GM13976 (cell line): ENCODE measurements around the gene IL11RA.

ENCODE experiments used
- DNase-seq: peaks from one replicate; pipeline ENCODE4 v3.0.0; 2012; ENCODE audit warnings: low spot score
- CTCF ChIP-seq: IDR thresholded peaks from 2 replicates; pipeline ENCODE4 v1.5.1; 2012; ENCODE audit warnings: borderline replicate concordance, mild to moderate bottlenecking; ENCODE audit not compliant: insufficient read depth; ENCODE audit errors: extremely low read depth, missing control alignments, control extremely low read depth
- in situ Hi-C: fragments of 300-500 bp; cut with MboI; formaldehyde crosslinking; loops from one replicate; pipeline ENCODE4 v1.12.0; 2022; ENCODE audit warnings: low sequenced_read_pairs, mixed read lengths, inconsistent platforms; ENCODE audit not compliant: unreplicated experiment

IL11RA gene

GRCh38 chr9:34663303-34663605, 11.3 kb downstream of the IL11RA start:
- DNase-seq, result no peak
- no peak for TF ChIP-seq CTCF
- in situ Hi-C loops, result no loop called here

GRCh38 chr9:34664281-34665066, 12.5 kb downstream of the IL11RA start:
- peak; percentile 76 for DNase-seq
- peak; percentile 78 for TF ChIP-seq CTCF
- in situ Hi-C loops, result no loop called here

- DNase-seq, result no peak
- no peak for TF ChIP-seq CTCF
- in situ Hi-C loops, result no loop called here
Measured at GRCh38 chr9:34665067-34665380, 13.0 kb downstream of the IL11RA start.

GRCh38 chr9:34665381-34666250, 13.6 kb downstream of the IL11RA start:
- peak; percentile 94 for DNase-seq
- no peak for TF ChIP-seq CTCF
- in situ Hi-C loops, result no loop called here

GRCh38 chr9:34669809-34670562, 18.0 kb downstream of the IL11RA start:
- in situ Hi-C loops, result no loop called here
- TF ChIP-seq CTCF, result no peak
- DNase-seq, result no peak

- in situ Hi-C loops, result no loop called here
- TF ChIP-seq CTCF, result no peak
Measured at GRCh38 chr9:34671307-34671706, 19.3 kb downstream of the IL11RA start.

More at GRCh38 chr9:34671307-34671706, 19.3 kb downstream of the IL11RA start:
- no peak for DNase-seq
